Measurements from ENCODE around the gene ARMC12. TPM values are rescaled to one million over a fixed set of nuclear protein-coding genes. Genes with fewer than 3 reads are reported as not detected.

ARMC12 gene
- total RNA-seq, 4 donors from 2014 or later, result 0.68 to 1.5 TPM; not detected in 2

DNA sequence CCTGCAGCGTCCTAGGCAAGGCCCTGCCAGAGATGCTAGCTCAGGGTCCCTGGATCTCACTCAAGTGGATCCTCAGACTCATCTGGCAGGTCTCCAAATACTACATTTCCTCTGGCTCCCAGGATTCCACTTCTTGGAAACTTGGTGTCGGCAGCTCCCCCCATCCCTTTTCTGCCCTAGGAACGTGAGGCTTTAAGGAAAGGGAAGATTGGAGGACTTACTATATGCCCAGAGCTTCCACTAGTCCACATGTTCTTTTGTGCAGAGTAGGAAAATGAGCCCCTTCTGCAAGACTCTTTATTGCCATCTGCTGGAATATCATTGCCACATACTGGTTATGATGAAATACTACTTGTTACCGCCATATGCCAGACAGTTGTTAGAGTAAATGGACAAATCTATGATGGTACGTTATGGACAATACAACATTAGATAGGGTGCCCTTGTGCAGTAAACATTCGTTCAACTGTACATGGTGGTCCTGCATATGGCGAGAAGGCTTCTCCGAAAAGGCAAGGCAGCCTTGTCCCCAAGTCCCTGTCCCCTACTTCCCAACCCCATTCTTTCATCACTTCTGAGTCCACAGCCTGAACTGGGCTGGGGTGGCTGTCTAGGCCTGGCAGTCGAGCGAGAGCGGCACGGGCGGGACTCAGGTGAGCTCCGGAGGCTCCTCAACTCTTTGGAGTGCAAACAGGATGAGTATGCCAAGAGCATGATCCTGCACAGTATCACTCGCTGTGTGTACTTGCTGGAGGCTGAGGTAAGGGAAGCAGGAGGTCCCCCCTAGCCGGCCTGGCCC is 780 bp downstream of the ARMC12 start:
- no peaks in the 10 kb centered on the region for H3K27me3 ChIP-seq
- no peak overlapping the region for H3K4me3 ChIP-seq
- no peaks in the 10 kb centered on the region for H3K36me3 ChIP-seq
- peaks cover 20 to 54% (median 38%) of the 10 kb centered on the region in 4 donors for H3K4me1 ChIP-seq
- intact Hi-C loops (cut with DNase I; ENCODE audit: low total_unique reads) (loop anchor here (5.0 kb wide), 1 partner anchor 155 kb away; no protein-coding TSS in a partner anchor), in situ Hi-C loops (cut with MboI; ENCODE audit: low pct_ligation_motif_present in 1 of 4, low pct_unique_long_range_greater_than_20kb in 1 of 4, low sequenced_read_pairs in 3 of 4) (loop anchor here (5.0 to 25.0 kb wide), 5 partner anchors 153 to 400 kb away; partner anchors contain the start of gene PPARD (in 1 of the 4))
- TF ChIP-seq POLR2AphosphoS5 (IDR thresholded peaks at IDR 0.05) (peak in 2 of 3 donors; percentile 22 to 32), EP300 (IDR thresholded peaks at IDR 0.05; ENCODE audit: low read depth) (no peak)
- TF ChIP-seq, protein P1, sequence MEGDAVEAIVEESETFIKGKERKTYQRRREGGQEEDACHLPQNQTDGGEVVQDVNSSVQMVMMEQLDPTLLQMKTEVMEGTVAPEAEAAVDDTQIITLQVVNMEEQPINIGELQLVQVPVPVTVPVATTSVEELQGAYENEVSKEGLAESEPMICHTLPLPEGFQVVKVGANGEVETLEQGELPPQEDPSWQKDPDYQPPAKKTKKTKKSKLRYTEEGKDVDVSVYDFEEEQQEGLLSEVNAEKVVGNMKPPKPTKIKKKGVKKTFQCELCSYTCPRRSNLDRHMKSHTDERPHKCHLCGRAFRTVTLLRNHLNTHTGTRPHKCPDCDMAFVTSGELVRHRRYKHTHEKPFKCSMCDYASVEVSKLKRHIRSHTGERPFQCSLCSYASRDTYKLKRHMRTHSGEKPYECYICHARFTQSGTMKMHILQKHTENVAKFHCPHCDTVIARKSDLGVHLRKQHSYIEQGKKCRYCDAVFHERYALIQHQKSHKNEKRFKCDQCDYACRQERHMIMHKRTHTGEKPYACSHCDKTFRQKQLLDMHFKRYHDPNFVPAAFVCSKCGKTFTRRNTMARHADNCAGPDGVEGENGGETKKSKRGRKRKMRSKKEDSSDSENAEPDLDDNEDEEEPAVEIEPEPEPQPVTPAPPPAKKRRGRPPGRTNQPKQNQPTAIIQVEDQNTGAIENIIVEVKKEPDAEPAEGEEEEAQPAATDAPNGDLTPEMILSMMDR (IDR thresholded peaks at IDR 0.05), result peak; percentile 87 to 98 (median 89)
- 5 to 63% methylated on average over 2 to 16 of the region's 16 CpGs for WGBS, 2 donors (ENCODE audit: low coverage in 1 of 2)
- no peaks in the 10 kb centered on the region for H3K9me3 ChIP-seq
- no peak for DNase-seq
- no peak overlapping the region for H3K27ac ChIP-seq

DNA sequence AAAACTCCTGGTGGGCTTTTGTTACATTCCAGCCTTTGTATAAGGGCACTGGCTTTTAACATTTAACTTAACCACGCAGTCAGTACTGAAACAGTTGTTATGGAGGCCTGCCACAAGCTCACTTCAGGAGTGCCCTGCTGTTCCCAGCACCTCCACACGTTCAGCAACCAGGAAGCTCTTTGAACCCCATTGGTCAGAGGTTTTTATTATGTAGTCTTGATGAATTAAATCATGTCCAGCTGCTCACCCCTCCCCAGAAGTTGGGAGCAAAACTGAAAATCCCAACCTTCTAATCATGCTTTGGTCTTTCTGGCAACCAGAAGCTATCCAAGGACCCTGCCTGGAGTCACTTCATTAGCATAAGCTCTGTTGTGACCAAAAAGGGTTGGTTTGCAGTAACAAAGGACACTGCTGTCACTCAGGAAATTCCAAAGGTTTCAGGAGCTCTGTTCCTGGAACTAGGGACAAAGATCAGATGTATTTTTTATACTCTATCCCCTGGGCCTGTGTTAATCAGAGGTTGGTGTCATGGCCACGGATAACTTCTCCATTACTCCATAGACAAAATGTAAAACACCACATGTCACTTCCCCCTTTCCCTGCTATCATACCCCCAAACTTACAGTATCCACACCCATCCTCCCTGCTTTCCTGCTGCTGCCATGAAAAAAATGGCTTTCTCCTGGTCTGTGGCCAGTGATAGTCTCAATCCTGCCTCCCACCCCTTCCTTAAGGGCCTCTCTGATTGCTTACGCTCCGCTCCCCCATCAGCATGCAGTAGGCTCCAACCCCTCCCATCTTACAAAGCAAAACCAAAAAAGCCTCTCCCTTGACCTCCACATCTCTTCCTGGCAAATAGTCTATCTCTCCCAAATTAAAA is 3.1 kb downstream of the ARMC12 start:
- peaks cover 4 to 34% (median 21%) of the 10 kb centered on the region in 4 donors for H3K4me1 ChIP-seq
- in situ Hi-C loops (cut with MboI; ENCODE audit: low pct_ligation_motif_present in 1 of 4, low pct_unique_long_range_greater_than_20kb in 1 of 4, low sequenced_read_pairs in 3 of 4) (loop anchor here (5.0 to 25.0 kb wide), 5 partner anchors 155 to 403 kb away; partner anchors contain the start of gene PPARD (in 1 of the 4)), intact Hi-C loops (cut with DNase I; ENCODE audit: low total_unique reads) (loop anchor here (5.0 kb wide), 1 partner anchor 158 kb away; no protein-coding TSS in a partner anchor)
- no peak overlapping the region for H3K4me3 ChIP-seq
- no peaks in the 10 kb centered on the region for H3K27me3 ChIP-seq
- H3K9me3 ChIP-seq, result no peaks in the 10 kb centered on the region
- TF ChIP-seq, protein P1 (IDR thresholded peaks at IDR 0.05), result peak in 2 of 5 experiments; percentile 28 to 32
- TF ChIP-seq POLR2A (IDR thresholded peaks at IDR 0.05) (no peak), POLR2AphosphoS5 (IDR thresholded peaks at IDR 0.05) (no peak), EP300 (IDR thresholded peaks at IDR 0.05; ENCODE audit: low read depth) (no peak)
- DNase-seq, result no peak
- peak overlapping the region; percentile 2 to 50 (median 16) for H3K27ac ChIP-seq
- no peaks in the 10 kb centered on the region for H3K36me3 ChIP-seq
- WGBS, 2 donors (ENCODE audit: low coverage in 1 of 2), result 68 to 74% methylated on average over 4 to 5 of the region's 5 CpGs

DNA sequence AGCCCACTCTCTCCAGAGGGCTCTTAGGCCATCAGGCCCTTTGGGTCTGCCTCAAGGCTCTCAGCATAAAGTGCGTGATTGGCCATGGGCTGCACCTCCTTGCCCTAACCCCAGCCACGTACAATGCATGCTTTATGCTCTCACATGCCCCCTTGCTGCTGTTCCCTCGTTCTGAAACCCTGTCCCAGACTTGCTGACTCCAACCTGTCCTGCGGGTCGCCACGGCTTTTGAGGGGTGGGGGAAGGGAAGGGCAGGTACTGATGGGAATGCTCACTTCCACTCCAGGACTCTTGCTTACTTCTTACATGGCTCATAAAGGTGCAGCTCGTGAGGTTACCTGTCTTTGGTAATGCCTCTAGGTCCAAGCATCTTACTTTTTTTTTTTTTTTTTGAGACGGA is 6.0 kb downstream of the ARMC12 start:
- Histone ChIP-seq H3K36me3 (no peaks in the 10 kb centered on the region), H3K9me3 (no peaks in the 10 kb centered on the region), H3K4me1 (peaks cover 0 to 13% (median 3%) of the 10 kb centered on the region in 4 donors), H3K27me3 (no peaks in the 10 kb centered on the region), H3K27ac (no peak overlapping the region), H3K4me3 (no peak overlapping the region)
- DNase-seq, result no peak
- intact Hi-C loops (cut with DNase I; ENCODE audit: low total_unique reads), result no loop called here
- 65 to 100% methylated on average over 1 to 8 of the region's 8 CpGs for WGBS, 2 donors (ENCODE audit: low coverage in 1 of 2)
- in situ Hi-C loops (cut with MboI; ENCODE audit: low pct_ligation_motif_present in 1 of 4, low pct_unique_long_range_greater_than_20kb in 1 of 4, low sequenced_read_pairs in 3 of 4), result loop anchor here in 2 of 4 donors (5.0 to 25.0 kb wide), 2 partner anchors 221 to 406 kb away; partner anchors contain the start of gene PPARD (in 1 of the 2)
- TF ChIP-seq EP300 (IDR thresholded peaks at IDR 0.05; ENCODE audit: low read depth), result no peak
- TF ChIP-seq POLR2A (IDR thresholded peaks at IDR 0.05), result no peak
- no peak for TF ChIP-seq POLR2AphosphoS5 (IDR thresholded peaks at IDR 0.05)
- TF ChIP-seq, protein P1 (IDR thresholded peaks at IDR 0.05), result no peak

All from transverse colon (tissue), 4 donors.